Hepatocyte (in vitro differentiated cells): ENCODE measurements around the gene IP6K2. TPM values are rescaled to one million over a fixed set of nuclear protein-coding genes. Genes with fewer than 3 reads are reported as not detected.

ENCODE experiments used
- DNase-seq: peaks from one replicate; pipeline ENCODE4 v3.0.0-alpha.2; 2016; ENCODE audit warnings: low spot score
- H2AFZ ChIP-seq: fragments of 200-600 bp; sonication (generic); 2 replicates; pipeline ENCODE4 v1.6.0; 2016; ENCODE audit warnings: antibody characterized with exemption, mild to moderate bottlenecking
- H3K27ac ChIP-seq: fragments of 200-600 bp; sonication (generic); 2 replicates; pipeline ENCODE4 v1.5.1; 2016; ENCODE audit warnings: mild to moderate bottlenecking
- H3K27me3 ChIP-seq: fragments of 200-600 bp; sonication (generic); 2 replicates; pipeline ENCODE4 v1.6.1; 2016
- H3K36me3 ChIP-seq: fragments of 200-600 bp; sonication (generic); replicated peaks from 2 replicates; pipeline ENCODE4 v1.5.1; 2016; ENCODE audit warnings: low read depth; ENCODE audit not compliant: insufficient read depth
- H3K4me1 ChIP-seq: fragments of 200-600 bp; sonication (generic); 2 replicates; pipeline ENCODE4 v1.5.1; 2016; ENCODE audit warnings: mild to moderate bottlenecking, moderate library complexity; ENCODE audit not compliant: insufficient read depth
- H3K4me2 ChIP-seq: fragments of 200-600 bp; sonication (generic); 2 replicates; pipeline ENCODE4 v1.6.0; 2016
- H3K4me3 ChIP-seq: fragments of 200-600 bp; sonication (generic); 2 replicates; pipeline ENCODE4 v1.5.1; 2016; ENCODE audit warnings: mild to moderate bottlenecking
- H3K79me2 ChIP-seq: fragments of 200-600 bp; sonication (generic); 2 replicates; pipeline ENCODE4 v1.6.0; 2017; ENCODE audit warnings: mild to moderate bottlenecking
- H3K9me2 ChIP-seq: fragments of 200-600 bp; sonication (generic); replicated peaks from 2 replicates; pipeline ENCODE4 v1.6.0; 2017; ENCODE audit warnings: mild to moderate bottlenecking; ENCODE audit not compliant: insufficient read depth
- H3K9me3 ChIP-seq: fragments of 200-600 bp; sonication (generic); 2 replicates; pipeline ENCODE4 v1.5.1; 2016; ENCODE audit warnings: low read depth, mild to moderate bottlenecking
- H4K20me1 ChIP-seq: fragments of 200-600 bp; sonication (generic); 2 replicates; pipeline ENCODE4 v1.6.0; 2016; ENCODE audit warnings: mild to moderate bottlenecking; ENCODE audit not compliant: insufficient read depth, poor library complexity, severe bottlenecking
- EZH2 ChIP-seq: fragments of 200-600 bp; sonication (generic); IDR thresholded peaks from 2 replicates; pipeline ENCODE4 v1.6.1; 2016; ENCODE audit warnings: antibody characterized with exemption, mild to moderate bottlenecking, borderline replicate concordance
- EZH2phosphoT487 ChIP-seq: fragments of 200-600 bp; sonication (generic); IDR thresholded peaks from one replicate; pipeline ENCODE4 v1.6.1; 2018; ENCODE audit warnings: antibody characterized with exemption, mild to moderate bottlenecking, low read depth, moderate library complexity; ENCODE audit not compliant: unreplicated experiment, severe bottlenecking
- WGBS: methylation state at CpG from one replicate; pipeline ENCODE4 v1.1.6; 2016; ENCODE audit warnings: low lambda C conversion rate; ENCODE audit errors: missing lambda C conversion rate; 5-methylcytosine and 5-hydroxymethylcytosine counted together
- polyA plus RNA-seq: library from polyadenylated mRNA; unstranded; fragments of >200 nt; fragmentation: Nextera tagmentation; extraction: Ambion mirVana; gene quantifications from 2 replicates; pipeline ENCODE4 v1.2.1, GENCODE V29; 2016
- total RNA-seq: library from RNA; depleted of rRNA; stranded (reverse); fragments of >200 nt; gene quantifications from 2 replicates; pipeline ENCODE4 v1.2.3, GENCODE V29; 2014
- TF ChIP-seq, protein P1 (sequence below): fragments of 200-600 bp; sonication (generic); IDR thresholded peaks from 2 replicates; pipeline ENCODE4 v1.5.1; 2016; ENCODE audit warnings: antibody characterized with exemption, mild to moderate bottlenecking; ENCODE audit not compliant: poor library complexity

The IP6K2 gene
- total and polyA plus RNA-seq, 2 experiments from 2014 or later, result 112 to 155 TPM

GRCh38 chr3:48739955-48740823 is 23.2 kb upstream of the IP6K2 start:
- H3K4me2 ChIP-seq, result peak overlapping the region; percentile 64
- DNase-seq, result peak; percentile 93

GRCh38 chr3:48739617-48739954 is 22.6 kb upstream of the IP6K2 start:
- Histone ChIP-seq H2AFZ (no peak overlapping the region), H3K27me3 (no peaks in the 10 kb centered on the region), H4K20me1 (no peaks in the 10 kb centered on the region), H3K9me2 (no peaks in the 10 kb centered on the region), H3K4me2 (peak overlapping the region; percentile 64), H3K9me3 (no peaks in the 10 kb centered on the region), H3K4me3 (no peak overlapping the region), H3K36me3 (no peaks in the 10 kb centered on the region), H3K79me2 (no peaks in the 10 kb centered on the region), H3K27ac (peak overlapping the region; percentile 85), H3K4me1 (peaks cover 44% of the 10 kb centered on the region)
- WGBS, result 81% methylated on average over 6 of the region's 6 CpGs
- no peak for DNase-seq
- TF ChIP-seq EZH2, result no peak
- no peak for TF ChIP-seq EZH2phosphoT487
- TF ChIP-seq, protein P1, sequence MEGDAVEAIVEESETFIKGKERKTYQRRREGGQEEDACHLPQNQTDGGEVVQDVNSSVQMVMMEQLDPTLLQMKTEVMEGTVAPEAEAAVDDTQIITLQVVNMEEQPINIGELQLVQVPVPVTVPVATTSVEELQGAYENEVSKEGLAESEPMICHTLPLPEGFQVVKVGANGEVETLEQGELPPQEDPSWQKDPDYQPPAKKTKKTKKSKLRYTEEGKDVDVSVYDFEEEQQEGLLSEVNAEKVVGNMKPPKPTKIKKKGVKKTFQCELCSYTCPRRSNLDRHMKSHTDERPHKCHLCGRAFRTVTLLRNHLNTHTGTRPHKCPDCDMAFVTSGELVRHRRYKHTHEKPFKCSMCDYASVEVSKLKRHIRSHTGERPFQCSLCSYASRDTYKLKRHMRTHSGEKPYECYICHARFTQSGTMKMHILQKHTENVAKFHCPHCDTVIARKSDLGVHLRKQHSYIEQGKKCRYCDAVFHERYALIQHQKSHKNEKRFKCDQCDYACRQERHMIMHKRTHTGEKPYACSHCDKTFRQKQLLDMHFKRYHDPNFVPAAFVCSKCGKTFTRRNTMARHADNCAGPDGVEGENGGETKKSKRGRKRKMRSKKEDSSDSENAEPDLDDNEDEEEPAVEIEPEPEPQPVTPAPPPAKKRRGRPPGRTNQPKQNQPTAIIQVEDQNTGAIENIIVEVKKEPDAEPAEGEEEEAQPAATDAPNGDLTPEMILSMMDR, result no peak

More at GRCh38 chr3:48739955-48740823, 23.2 kb upstream of the IP6K2 start:
- H3K4me3 ChIP-seq, result no peak overlapping the region
- H3K4me1 ChIP-seq, result peaks cover 41% of the 10 kb centered on the region
- peak overlapping the region; percentile 53 for H2AFZ ChIP-seq
- no peaks in the 10 kb centered on the region for H3K9me3 ChIP-seq
- H3K79me2 ChIP-seq, result no peaks in the 10 kb centered on the region
- TF ChIP-seq, protein P1, result peak; percentile 73
- TF ChIP-seq EZH2phosphoT487, result no peak
- no peaks in the 10 kb centered on the region for H4K20me1 ChIP-seq
- no peaks in the 10 kb centered on the region for H3K9me2 ChIP-seq
- no peaks in the 10 kb centered on the region for H3K36me3 ChIP-seq
- H3K27me3 ChIP-seq, result no peaks in the 10 kb centered on the region
- H3K27ac ChIP-seq, result peak overlapping the region; percentile 85
- 16% methylated on average over 14 of the region's 15 CpGs for WGBS

DNA sequence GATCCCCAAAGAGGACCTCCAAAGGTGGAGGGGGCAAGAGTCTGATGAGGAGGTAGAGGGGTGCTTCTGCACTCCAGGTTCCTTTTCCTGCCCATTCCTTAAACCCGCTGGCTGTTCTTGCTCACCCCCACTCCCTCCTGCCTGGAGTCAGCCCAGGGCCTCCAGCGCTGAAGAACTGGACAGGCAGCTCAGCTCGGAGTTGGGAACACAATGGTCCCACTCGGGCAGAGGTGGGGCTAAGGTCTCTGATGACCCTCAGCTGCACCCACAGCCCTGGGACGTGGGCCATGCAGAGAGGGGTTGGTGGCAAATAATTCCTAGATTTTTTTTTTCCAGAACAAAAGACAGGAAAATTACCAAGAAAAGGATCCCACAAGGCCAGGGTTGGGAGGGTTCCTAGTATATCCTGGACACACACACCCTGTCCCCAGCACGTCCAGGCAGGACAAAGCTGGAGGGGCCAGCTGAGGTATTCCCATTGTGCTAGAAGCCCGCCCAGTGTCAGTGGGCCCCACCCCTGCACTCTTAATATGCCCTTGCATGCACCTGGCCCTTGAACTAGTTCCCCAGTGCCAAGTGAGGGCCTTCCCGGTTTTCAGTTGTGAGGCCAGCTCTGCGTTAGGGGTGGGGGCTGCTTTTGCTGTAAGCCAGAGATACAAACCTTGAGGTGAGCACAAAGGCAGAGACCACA is 22.1 kb upstream of the IP6K2 start:
- no peaks in the 10 kb centered on the region for H3K36me3 ChIP-seq
- no peaks in the 10 kb centered on the region for H3K79me2 ChIP-seq
- no peaks in the 10 kb centered on the region for H3K9me3 ChIP-seq
- H3K4me3 ChIP-seq, result no peak overlapping the region
- H2AFZ ChIP-seq, result no peak overlapping the region
- no peak for DNase-seq
- TF ChIP-seq EZH2phosphoT487 (no peak), EZH2 (no peak)
- TF ChIP-seq, protein P1, result no peak
- peak overlapping the region; percentile 85 for H3K27ac ChIP-seq
- H3K4me2 ChIP-seq, result no peak overlapping the region
- peaks cover 44% of the 10 kb centered on the region for H3K4me1 ChIP-seq
- H3K27me3 ChIP-seq, result no peaks in the 10 kb centered on the region
- 84% methylated on average over 9 of the region's 9 CpGs for WGBS
- H3K9me2 ChIP-seq, result no peaks in the 10 kb centered on the region
- H4K20me1 ChIP-seq, result no peaks in the 10 kb centered on the region
